Uterus (tissue), 4 donors: ENCODE data around the gene POPDC2. TPM values are rescaled to one million over a fixed set of nuclear protein-coding genes. Genes with fewer than 3 reads are reported as not detected.

Experiments
- DNase-seq, 2 donors: peaks; one replicate each; pipeline ENCODE4 v3.0.0-alpha.2; 2019 to 2020
- H3K27ac ChIP-seq, 2 donors: fragments of 200-600 bp; sonication (generic); 1 replicate in 1 of 2; 2 replicates in 1 of 2; pipeline ENCODE4 v1.5.1; 2016 to 2018
- H3K27me3 ChIP-seq, 2 donors: fragments of 200-600 bp; sonication (generic); one replicate each; pipeline ENCODE4 v1.5.1; 2018 to 2019; ENCODE audit warnings: control low read depth in 1 of 2
- H3K36me3 ChIP-seq, 2 donors: fragments of 200-600 bp; sonication (generic); one replicate each; pipeline ENCODE4 v1.5.1; 2019; ENCODE audit warnings: control low read depth in 1 of 2
- H3K4me1 ChIP-seq, 2 donors: fragments of 200-600 bp; sonication (generic); one replicate each; pipeline ENCODE4 v1.5.1; 2018 to 2019; ENCODE audit warnings: control low read depth in 1 of 2
- H3K4me3 ChIP-seq, 2 donors: fragments of 200-600 bp; sonication (generic); 1 replicate in 1 of 2; 2 replicates in 1 of 2; pipeline ENCODE4 v1.5.1; 2018 to 2019; ENCODE audit warnings: mild to moderate bottlenecking in 1 of 2
- H3K9me3 ChIP-seq, 2 donors: fragments of 200-600 bp; sonication (generic); one replicate each; pipeline ENCODE4 v1.5.1; 2019; ENCODE audit warnings: control low read depth in 1 of 2
- POLR2A ChIP-seq, 2 donors: fragments of 450-650 bp; IDR thresholded peaks; one replicate each; pipeline ENCODE4 v1.6.1; 2016; ENCODE audit warnings: antibody characterized with exemption in 2 of 2, mild to moderate bottlenecking in 1 of 2, moderate library complexity in 1 of 2
- intact Hi-C: fragments of 100-400 bp; cut with DNase I; formaldehyde crosslinking; loops from one replicate; pipeline ENCODE4 v1.15.1; 2023; ENCODE audit warnings: low total_unique reads
- total RNA-seq, 4 donors: library from RNA; depleted of rRNA in 3 of 4; stranded (reverse); fragments of >200 nt in 3 of 4; gene quantifications; one replicate each; pipeline versions ENCODE4 v1.1.0 to v1.2.4, GENCODE V29; 2014 to 2023
- TF ChIP-seq, protein P1 (sequence below), 4 experiments: fragments of 200-600 bp in 2 of 4; fragments of 450-650 bp in 2 of 4; sonication (generic) in 2 of 4; IDR thresholded peaks; one replicate each; pipeline ENCODE4 v1.5.1; 2016 to 2019; ENCODE audit warnings: antibody characterized with exemption in 4 of 4, mild to moderate bottlenecking in 2 of 4, moderate library complexity in 1 of 4
- donor health status: DM: yes; HTN: yes; CAD: no.

The POPDC2 gene
- total RNA-seq, 4 donors from 2014 or later: 4.9 to 35.3 (median 7.9) TPM

DNA sequence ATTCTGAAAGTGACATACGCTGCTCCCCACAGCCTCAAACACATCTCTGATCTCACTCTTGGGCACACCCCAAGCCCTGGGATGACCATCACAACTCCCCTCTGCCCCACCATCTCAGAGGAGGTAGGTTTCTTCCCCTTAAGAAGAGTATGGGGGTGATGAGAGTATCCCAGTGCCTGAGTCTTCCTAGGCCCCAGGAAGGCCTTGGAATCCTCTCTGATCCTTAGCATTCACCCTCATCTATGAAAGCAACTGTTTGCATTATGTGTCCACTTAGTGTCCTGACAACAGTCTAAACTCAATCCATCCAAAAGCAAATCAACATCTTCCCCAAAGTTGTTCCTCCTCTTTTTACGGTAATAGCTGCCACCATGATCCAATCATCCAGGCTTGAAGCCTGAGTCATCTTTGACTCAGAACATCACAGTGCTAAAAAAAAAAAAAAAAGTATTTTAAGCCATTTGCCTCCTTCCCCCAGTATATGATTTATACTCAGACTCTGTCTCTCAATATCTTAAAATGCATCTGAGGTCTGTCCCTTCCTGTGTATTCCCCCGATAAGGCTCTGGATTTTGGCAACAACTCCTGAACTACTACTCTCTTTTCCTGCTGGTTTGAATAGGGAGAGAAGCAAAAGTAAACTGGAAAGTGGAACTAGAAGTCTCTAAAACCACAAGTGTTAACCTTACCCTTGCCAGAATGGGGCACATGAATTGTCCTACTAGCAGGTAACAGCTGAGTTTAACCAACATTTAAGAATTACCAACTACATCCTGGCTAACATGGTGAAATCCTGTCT lies 22.5 kb downstream of the POPDC2 start:
- intact Hi-C loops: no loop called here
- H3K4me3 ChIP-seq: no peak overlapping the region
- no peak for DNase-seq
- peak overlapping the region; percentile 78 to 89 for H3K27ac ChIP-seq
- H3K4me1 ChIP-seq: peaks cover 0 to under 1% of the 10 kb centered on the region in 2 donors
- H3K36me3 ChIP-seq: no peaks in the 10 kb centered on the region
- TF ChIP-seq POLR2A (IDR thresholded peaks at IDR 0.05): no peak
- TF ChIP-seq, protein P1, sequence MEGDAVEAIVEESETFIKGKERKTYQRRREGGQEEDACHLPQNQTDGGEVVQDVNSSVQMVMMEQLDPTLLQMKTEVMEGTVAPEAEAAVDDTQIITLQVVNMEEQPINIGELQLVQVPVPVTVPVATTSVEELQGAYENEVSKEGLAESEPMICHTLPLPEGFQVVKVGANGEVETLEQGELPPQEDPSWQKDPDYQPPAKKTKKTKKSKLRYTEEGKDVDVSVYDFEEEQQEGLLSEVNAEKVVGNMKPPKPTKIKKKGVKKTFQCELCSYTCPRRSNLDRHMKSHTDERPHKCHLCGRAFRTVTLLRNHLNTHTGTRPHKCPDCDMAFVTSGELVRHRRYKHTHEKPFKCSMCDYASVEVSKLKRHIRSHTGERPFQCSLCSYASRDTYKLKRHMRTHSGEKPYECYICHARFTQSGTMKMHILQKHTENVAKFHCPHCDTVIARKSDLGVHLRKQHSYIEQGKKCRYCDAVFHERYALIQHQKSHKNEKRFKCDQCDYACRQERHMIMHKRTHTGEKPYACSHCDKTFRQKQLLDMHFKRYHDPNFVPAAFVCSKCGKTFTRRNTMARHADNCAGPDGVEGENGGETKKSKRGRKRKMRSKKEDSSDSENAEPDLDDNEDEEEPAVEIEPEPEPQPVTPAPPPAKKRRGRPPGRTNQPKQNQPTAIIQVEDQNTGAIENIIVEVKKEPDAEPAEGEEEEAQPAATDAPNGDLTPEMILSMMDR (IDR thresholded peaks at IDR 0.05): no peak
- no peaks in the 10 kb centered on the region for H3K9me3 ChIP-seq
- H3K27me3 ChIP-seq: no peaks in the 10 kb centered on the region

DNA sequence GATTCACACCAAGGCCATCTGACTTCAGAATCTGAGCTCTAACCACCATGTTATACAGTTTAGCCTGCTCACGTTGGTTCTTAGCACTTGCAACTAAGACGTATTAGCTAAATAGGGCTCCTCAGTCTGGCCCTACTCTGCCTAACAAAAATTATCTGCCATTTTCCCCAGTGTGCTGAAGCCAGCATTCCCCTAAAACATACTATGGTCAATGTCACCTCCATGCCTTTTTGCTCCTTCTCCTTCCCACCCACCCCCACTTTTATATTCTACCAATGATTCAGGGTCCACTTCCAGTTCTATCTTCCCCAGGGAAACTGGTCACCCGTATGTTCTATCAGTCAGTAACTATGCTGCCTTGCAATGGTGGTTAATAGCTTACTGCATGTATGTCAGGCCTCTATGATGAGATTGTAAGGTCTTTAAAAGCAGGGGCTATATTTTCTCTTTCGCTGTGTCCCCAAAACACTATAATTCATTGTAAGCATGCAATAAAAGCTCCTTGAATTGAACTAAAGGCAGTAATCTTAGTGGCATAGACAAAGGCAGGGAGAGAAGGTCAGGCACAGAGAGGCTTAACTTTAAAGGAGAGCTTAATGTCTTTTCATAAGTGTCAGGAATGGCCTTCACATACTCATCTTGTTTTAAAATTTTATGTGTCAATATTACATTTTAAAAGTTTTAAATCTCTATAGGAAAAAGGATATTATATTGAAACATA lies 23.3 kb downstream of the POPDC2 start:
- Histone ChIP-seq H3K4me1 (peaks cover 0 to 9% of the 10 kb centered on the region in 2 donors), H3K27me3 (no peaks in the 10 kb centered on the region), H3K4me3 (no peak overlapping the region), H3K27ac (peak overlapping the region; percentile 78 to 89), H3K36me3 (no peaks in the 10 kb centered on the region), H3K9me3 (no peaks in the 10 kb centered on the region)
- intact Hi-C loops: no loop called here
- DNase-seq: no peak
- TF ChIP-seq, protein P1 (IDR thresholded peaks at IDR 0.05): no peak
- TF ChIP-seq POLR2A (IDR thresholded peaks at IDR 0.05): no peak

DNA sequence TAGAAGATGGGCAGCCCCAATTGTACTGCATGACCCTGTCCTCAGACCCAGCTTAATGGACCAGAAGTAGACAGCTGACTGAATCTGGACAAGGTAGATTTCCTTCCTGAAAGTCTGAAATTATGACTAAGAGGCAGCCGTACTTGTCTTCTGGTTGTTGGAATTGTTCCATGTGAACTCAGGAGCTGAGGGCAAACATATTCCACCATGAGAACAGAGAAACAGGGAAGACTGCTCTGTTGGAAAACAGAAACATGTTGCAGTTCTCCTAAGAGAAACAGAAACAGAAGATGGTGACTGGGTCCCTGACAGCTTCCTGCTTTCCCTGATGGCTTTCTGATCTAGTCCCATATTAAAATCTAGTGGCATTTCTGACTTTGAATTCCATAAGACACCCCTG lies 24.1 kb downstream of the POPDC2 start:
- intact Hi-C loops: no loop called here
- H3K27ac ChIP-seq: peak overlapping the region in 1 of 2 donors; percentile 89

DNA sequence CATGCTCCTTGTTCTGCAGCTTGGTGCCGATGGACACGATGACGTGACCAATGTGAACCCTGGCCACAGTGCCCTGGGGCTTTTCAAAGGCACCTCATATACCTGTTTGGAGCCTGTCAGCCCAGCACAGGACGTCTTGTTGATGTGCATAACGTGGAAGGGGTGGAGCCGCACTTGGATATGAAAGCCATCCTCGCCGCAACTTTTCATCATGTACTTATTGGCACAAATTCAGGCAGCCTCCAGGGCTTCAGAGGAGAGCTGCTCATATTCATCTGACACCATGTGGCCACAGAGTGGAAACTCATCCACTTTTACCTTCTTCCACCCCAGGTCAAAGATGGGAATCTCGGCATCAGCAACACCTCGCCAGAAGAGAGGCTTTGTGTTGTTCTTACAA lies 24.7 kb downstream of the POPDC2 start:
- TF ChIP-seq, protein P1 (IDR thresholded peaks at IDR 0.05): no peak
- TF ChIP-seq POLR2A (IDR thresholded peaks at IDR 0.05): no peak
- intact Hi-C loops: no loop called here
- Histone ChIP-seq H3K27ac (peak overlapping the region in 1 of 2 donors; percentile 89), H3K9me3 (no peaks in the 10 kb centered on the region), H3K27me3 (no peaks in the 10 kb centered on the region), H3K4me3 (no peak overlapping the region), H3K36me3 (no peaks in the 10 kb centered on the region), H3K4me1 (peaks cover 0 to 14% of the 10 kb centered on the region in 2 donors)
- DNase-seq: no peak

More for the DNA sequence above, 24.1 kb downstream of the POPDC2 start:
- no peaks in the 10 kb centered on the region for H3K36me3 ChIP-seq
- no peak for TF ChIP-seq POLR2A (IDR thresholded peaks at IDR 0.05)
- TF ChIP-seq, protein P1 (IDR thresholded peaks at IDR 0.05): no peak
- peaks cover 0 to 14% of the 10 kb centered on the region in 2 donors for H3K4me1 ChIP-seq
- no peaks in the 10 kb centered on the region for H3K27me3 ChIP-seq
- no peaks in the 10 kb centered on the region for H3K9me3 ChIP-seq
- no peak overlapping the region for H3K4me3 ChIP-seq
- no peak for DNase-seq

DNA sequence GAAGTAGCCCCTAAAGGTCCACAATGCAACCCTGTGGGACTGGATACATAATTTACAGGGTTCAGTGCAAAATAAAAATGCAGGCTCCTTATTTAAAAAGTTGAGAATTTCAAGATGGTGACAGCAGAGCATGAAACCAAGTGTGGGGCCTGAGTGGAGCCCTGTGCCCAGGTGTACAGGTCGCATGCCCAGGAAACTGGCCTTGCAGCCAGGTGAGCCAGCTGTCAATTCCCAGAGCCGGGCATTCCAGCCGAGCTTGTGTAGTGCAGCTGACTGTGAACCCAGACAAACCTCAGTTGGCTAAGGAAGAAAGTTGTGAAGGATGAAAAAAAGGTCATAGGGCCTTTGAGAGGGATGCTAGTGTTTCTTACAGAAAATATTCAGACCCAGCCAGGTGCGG lies 27.6 kb downstream of the POPDC2 start:
- Histone ChIP-seq H3K27ac (peak overlapping the region in 1 of 2 donors; percentile 67), H3K36me3 (no peaks in the 10 kb centered on the region), H3K4me3 (no peak overlapping the region), H3K27me3 (no peaks in the 10 kb centered on the region), H3K4me1 (peaks cover 0 to 14% of the 10 kb centered on the region in 2 donors), H3K9me3 (no peaks in the 10 kb centered on the region)
- intact Hi-C loops: no loop called here
- TF ChIP-seq, protein P1 (IDR thresholded peaks at IDR 0.05): no peak
- TF ChIP-seq POLR2A (IDR thresholded peaks at IDR 0.05): no peak
- no peak for DNase-seq
